ENCODE results near the gene PISD.

PISD gene

GRCh38 chr22:31615940-31616314 is 46.1 kb downstream of the PISD start:
- H3K27me3 Mint-ChIP-seq: no peaks in the 10 kb centered on the region
- no peak for ATAC-seq (replicated peaks)
- no peaks in the 10 kb centered on the region for H3K9me3 Mint-ChIP-seq
- H3K4me3 Mint-ChIP-seq: peak overlapping the region in 1 of 2 donors; percentile 6
- peak overlapping the region; percentile 75 to 90 for H3K27ac Mint-ChIP-seq
- H3K4me1 Mint-ChIP-seq (ENCODE audit: low read depth in 2 of 2): peaks cover 12 to 25% of the 10 kb centered on the region in 2 donors
- DNase-seq: no peak
- H3K36me3 Mint-ChIP-seq (ENCODE audit: insufficient read depth): peaks cover 39% of the 10 kb centered on the region

- Mint-ChIP-seq H3K4me3 (peak overlapping the region in 1 of 2 donors; percentile 6), H3K9me3 (no peaks in the 10 kb centered on the region), H3K36me3 (ENCODE audit: insufficient read depth) (peaks cover 39% of the 10 kb centered on the region), H3K27me3 (no peaks in the 10 kb centered on the region), H3K27ac (peak overlapping the region; percentile 75 to 90), H3K4me1 (ENCODE audit: low read depth in 2 of 2) (peaks cover 12 to 25% of the 10 kb centered on the region in 2 donors)
- ATAC-seq (replicated peaks) (no peak), DNase-seq (no peak)
Measured at GRCh38 chr22:31615491-31615860, 46.5 kb downstream of the PISD start.

GRCh38 chr22:31614781-31615490 is 47.1 kb downstream of the PISD start:
- peak overlapping the region; percentile 75 to 90 for H3K27ac Mint-ChIP-seq
- H3K27me3 Mint-ChIP-seq: no peaks in the 10 kb centered on the region
- H3K4me3 Mint-ChIP-seq: no peak overlapping the region
- H3K4me1 Mint-ChIP-seq (ENCODE audit: low read depth in 2 of 2): peaks cover 12 to 21% of the 10 kb centered on the region in 2 donors
- peaks cover 36% of the 10 kb centered on the region for H3K36me3 Mint-ChIP-seq (ENCODE audit: insufficient read depth)
- no peaks in the 10 kb centered on the region for H3K9me3 Mint-ChIP-seq
- ATAC-seq (replicated peaks): no peak
- DNase-seq: no peak

- H3K27me3 Mint-ChIP-seq: no peaks in the 10 kb centered on the region
- H3K4me1 Mint-ChIP-seq (ENCODE audit: low read depth in 2 of 2): peaks cover 12 to 21% of the 10 kb centered on the region in 2 donors
- H3K27ac Mint-ChIP-seq: peak overlapping the region; percentile 75 to 90
- H3K4me3 Mint-ChIP-seq: no peak overlapping the region
- no peaks in the 10 kb centered on the region for H3K9me3 Mint-ChIP-seq
- no peak for DNase-seq
- peaks cover 36% of the 10 kb centered on the region for H3K36me3 Mint-ChIP-seq (ENCODE audit: insufficient read depth)
- ATAC-seq (replicated peaks): no peak
Measured at GRCh38 chr22:31613904-31614296, 48.1 kb downstream of the PISD start.

- Mint-ChIP-seq H3K36me3 (ENCODE audit: insufficient read depth) (peaks cover 31% of the 10 kb centered on the region), H3K27ac (peak overlapping the region in 1 of 2 donors; percentile 90), H3K27me3 (no peaks in the 10 kb centered on the region), H3K4me3 (no peak overlapping the region), H3K9me3 (no peaks in the 10 kb centered on the region), H3K4me1 (ENCODE audit: low read depth in 2 of 2) (peaks cover 12 to 21% of the 10 kb centered on the region in 2 donors)
- ATAC-seq (replicated peaks): no peak
- DNase-seq: no peak
Measured at GRCh38 chr22:31613286-31613903, 48.6 kb downstream of the PISD start.

GRCh38 chr22:31612891-31613285 is 49.1 kb downstream of the PISD start:
- H3K27ac Mint-ChIP-seq: no peak overlapping the region
- H3K27me3 Mint-ChIP-seq: no peaks in the 10 kb centered on the region
- H3K4me3 Mint-ChIP-seq: no peak overlapping the region
- ATAC-seq (replicated peaks) (no peak), DNase-seq (no peak)
- no peaks in the 10 kb centered on the region for H3K9me3 Mint-ChIP-seq
- H3K4me1 Mint-ChIP-seq (ENCODE audit: low read depth in 2 of 2): peaks cover 12 to 21% of the 10 kb centered on the region in 2 donors
- peaks cover 34% of the 10 kb centered on the region for H3K36me3 Mint-ChIP-seq (ENCODE audit: insufficient read depth)

- Mint-ChIP-seq H3K36me3 (ENCODE audit: insufficient read depth) (peaks cover 36% of the 10 kb centered on the region), H3K9me3 (no peaks in the 10 kb centered on the region), H3K27ac (peak overlapping the region in 1 of 2 donors; percentile 44), H3K4me3 (no peak overlapping the region), H3K27me3 (no peaks in the 10 kb centered on the region), H3K4me1 (ENCODE audit: low read depth in 2 of 2) (peaks cover 12 to 21% of the 10 kb centered on the region in 2 donors)
- no peak for DNase-seq
- ATAC-seq (replicated peaks): no peak
Measured at GRCh38 chr22:31611061-31611760, 50.8 kb downstream of the PISD start.

GRCh38 chr22:31610611-31611010 is 51.4 kb downstream of the PISD start:
- Mint-ChIP-seq H3K9me3 (no peaks in the 10 kb centered on the region), H3K27ac (peak overlapping the region in 1 of 2 donors; percentile 44), H3K36me3 (ENCODE audit: insufficient read depth) (peaks cover 38% of the 10 kb centered on the region), H3K27me3 (no peaks in the 10 kb centered on the region), H3K4me3 (no peak overlapping the region), H3K4me1 (ENCODE audit: low read depth in 2 of 2) (peaks cover 6 to 15% of the 10 kb centered on the region in 2 donors)
- no peak for ATAC-seq (replicated peaks)
- DNase-seq: no peak

- Mint-ChIP-seq H3K4me1 (ENCODE audit: low read depth in 2 of 2) (peaks cover 0 to 9% of the 10 kb centered on the region in 2 donors), H3K4me3 (no peak overlapping the region), H3K36me3 (ENCODE audit: insufficient read depth) (peaks cover 39% of the 10 kb centered on the region), H3K9me3 (no peaks in the 10 kb centered on the region), H3K27ac (peak overlapping the region in 1 of 2 donors; percentile 38), H3K27me3 (no peaks in the 10 kb centered on the region)
- no peak for ATAC-seq (replicated peaks)
- DNase-seq: no peak
Measured at GRCh38 chr22:31609716-31610115, 52.3 kb downstream of the PISD start.

GRCh38 chr22:31607696-31608095 is 54.3 kb downstream of the PISD start:
- Mint-ChIP-seq H3K27me3 (no peaks in the 10 kb centered on the region), H3K4me3 (no peak overlapping the region), H3K4me1 (ENCODE audit: low read depth in 2 of 2) (peaks cover 0 to 2% of the 10 kb centered on the region in 2 donors)

GRCh38 chr22:31605851-31606585 is 56.0 kb downstream of the PISD start:
- Mint-ChIP-seq H3K27me3 (no peaks in the 10 kb centered on the region), H3K27ac (no peak overlapping the region), H3K36me3 (ENCODE audit: insufficient read depth) (peaks cover 56% of the 10 kb centered on the region), H3K4me3 (no peak overlapping the region), H3K4me1 (ENCODE audit: low read depth in 2 of 2) (peaks cover 0 to 2% of the 10 kb centered on the region in 2 donors), H3K9me3 (no peaks in the 10 kb centered on the region)
- DNase-seq (no peak), ATAC-seq (replicated peaks) (no peak)

More at GRCh38 chr22:31607696-31608095, 54.3 kb downstream of the PISD start:
- no peaks in the 10 kb centered on the region for H3K9me3 Mint-ChIP-seq
- no peak overlapping the region for H3K27ac Mint-ChIP-seq
- H3K36me3 Mint-ChIP-seq (ENCODE audit: insufficient read depth): peaks cover 53% of the 10 kb centered on the region
- DNase-seq (no peak), ATAC-seq (replicated peaks) (no peak)

GRCh38 chr22:31604746-31605705 is 57.0 kb downstream of the PISD start:
- no peak for ATAC-seq (replicated peaks)
- no peaks in the 10 kb centered on the region for H3K9me3 Mint-ChIP-seq
- H3K27ac Mint-ChIP-seq: peak overlapping the region in 1 of 2 donors; percentile 14
- peaks cover 0 to 5% of the 10 kb centered on the region in 2 donors for H3K4me1 Mint-ChIP-seq (ENCODE audit: low read depth in 2 of 2)
- no peak for DNase-seq
- no peak overlapping the region for H3K4me3 Mint-ChIP-seq
- no peaks in the 10 kb centered on the region for H3K27me3 Mint-ChIP-seq
- peaks cover 56% of the 10 kb centered on the region for H3K36me3 Mint-ChIP-seq (ENCODE audit: insufficient read depth)
